ENCODE data around the gene MCOLN1.
"Not testable (repeated sequence)": the region's sequence is repeated elsewhere in the genome, so short reads cannot be mapped to it uniquely, and the experiment has no call there.

The MCOLN1 gene

DNA sequence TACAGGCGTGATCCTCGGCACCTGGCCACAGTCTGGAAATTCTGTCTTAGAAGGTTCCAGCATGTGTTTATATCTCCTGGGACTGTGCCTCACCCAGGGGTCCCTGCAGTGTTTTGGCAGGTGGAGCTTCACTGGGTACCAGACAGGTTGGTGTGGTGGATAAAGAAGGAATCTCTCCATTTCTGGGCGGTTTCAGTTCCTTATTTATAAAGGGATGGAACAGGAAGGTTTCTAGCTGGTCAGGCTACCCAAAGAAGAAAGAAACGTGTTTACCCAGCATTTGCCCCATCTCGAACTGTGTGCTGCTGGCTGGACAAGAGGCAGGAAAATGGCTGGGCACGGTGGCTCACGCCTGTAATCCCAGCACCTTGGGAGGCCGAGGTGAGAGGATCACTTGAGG is 22.9 kb downstream of the MCOLN1 start:
- DNase-seq = no peak

DNA sequence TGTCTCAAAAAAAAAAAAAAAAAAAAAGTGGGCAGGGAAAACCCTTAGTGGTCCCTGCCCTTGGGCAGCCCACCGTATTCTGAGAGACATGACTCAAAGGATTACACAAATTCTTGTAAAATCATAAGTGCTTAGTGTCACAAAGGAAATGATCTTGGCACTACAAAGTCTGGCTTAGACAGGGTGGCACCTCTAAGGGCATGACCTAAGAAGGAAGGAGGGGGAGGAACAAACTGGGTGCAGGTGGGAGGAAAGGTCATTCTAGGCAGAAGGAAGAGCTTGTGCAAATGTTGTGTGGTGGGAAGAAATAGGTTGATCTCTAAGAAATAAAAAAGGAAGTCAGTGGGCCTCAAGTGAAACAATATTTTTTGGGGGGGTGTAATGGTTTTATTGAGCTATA is 23.5 kb downstream of the MCOLN1 start:
- DNase-seq = no peak

DNA sequence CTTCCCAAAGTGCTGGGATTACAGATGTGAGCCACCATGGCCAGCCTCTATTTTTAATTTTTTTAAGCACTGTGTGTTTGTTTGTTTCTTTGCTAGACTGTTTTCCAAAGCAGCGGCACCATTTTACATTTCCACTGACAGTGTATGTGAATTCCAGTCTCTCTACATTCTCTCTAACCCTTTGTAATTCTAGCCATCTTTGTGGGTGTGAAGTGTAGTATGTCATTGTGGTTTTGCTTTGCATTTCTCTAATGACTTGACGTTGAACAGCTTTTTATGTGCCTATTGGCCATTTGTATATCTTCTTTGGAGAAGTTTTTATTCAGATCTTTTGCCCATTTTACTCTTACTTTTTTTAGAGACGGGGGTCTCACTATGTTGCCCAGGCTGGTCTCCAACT is 24.7 kb downstream of the MCOLN1 start:
- DNase-seq = no peak

DNA sequence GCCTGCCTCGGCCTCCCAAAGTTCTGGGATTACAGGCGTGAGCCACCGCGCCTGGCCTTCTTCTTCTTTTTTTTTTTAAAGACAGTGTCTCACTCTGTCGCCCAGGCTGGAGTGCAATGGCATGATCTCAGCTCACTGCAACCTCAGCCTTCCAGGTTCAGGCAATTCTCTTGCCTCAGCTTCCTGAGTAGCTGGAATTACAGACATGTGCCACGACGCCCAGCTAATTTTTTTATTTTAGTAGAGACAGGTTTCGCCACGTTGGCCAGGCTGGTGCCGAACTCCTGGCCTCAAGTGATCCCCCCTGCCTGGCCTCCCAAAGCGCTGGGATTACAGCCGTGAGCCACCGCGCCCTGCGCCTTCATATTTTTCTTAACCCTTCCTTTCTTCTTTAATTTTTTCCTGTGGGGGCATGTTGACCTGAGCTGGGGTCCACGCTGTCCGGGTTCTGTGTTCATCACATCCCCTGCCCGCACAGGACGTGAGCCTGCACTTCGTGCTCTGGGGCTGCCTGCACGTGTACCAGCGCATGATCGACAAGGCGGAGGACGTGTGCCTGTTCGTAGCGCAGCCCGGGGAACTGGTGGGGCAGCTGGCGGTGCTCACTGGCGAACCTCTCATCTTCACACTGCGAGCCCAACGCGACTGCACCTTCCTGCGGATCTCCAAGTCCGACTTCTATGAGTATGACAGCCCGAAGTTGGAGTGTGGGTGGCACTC is 27.2 kb downstream of the MCOLN1 start:
- DNase-seq = no peak

DNA sequence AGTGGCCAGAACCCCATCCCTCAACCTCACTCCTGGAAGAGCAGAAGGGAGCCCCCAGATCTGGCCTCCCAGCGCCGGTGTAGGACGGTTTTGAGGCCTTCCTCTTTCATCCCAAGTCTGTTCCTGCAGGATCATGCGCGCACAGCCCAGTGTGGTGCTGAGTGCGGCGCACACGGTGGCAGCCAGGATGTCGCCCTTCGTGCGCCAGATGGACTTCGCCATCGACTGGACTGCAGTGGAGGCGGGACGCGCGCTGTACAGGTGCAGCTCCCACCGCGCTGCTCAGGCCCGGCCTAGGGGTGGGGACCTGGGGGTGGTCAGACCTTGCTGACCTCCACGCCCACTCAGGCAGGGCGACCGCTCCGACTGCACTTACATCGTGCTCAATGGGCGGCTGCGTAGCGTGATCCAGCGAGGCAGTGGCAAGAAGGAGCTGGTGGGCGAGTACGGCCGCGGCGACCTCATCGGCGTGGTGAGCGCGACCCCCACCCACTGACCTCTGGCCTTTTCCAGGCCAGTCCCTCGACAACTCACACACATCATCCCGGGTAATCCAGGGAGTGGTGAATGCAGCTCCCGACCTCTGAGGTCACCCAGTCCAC is 27.8 kb downstream of the MCOLN1 start:
- DNase-seq = no peak

DNA sequence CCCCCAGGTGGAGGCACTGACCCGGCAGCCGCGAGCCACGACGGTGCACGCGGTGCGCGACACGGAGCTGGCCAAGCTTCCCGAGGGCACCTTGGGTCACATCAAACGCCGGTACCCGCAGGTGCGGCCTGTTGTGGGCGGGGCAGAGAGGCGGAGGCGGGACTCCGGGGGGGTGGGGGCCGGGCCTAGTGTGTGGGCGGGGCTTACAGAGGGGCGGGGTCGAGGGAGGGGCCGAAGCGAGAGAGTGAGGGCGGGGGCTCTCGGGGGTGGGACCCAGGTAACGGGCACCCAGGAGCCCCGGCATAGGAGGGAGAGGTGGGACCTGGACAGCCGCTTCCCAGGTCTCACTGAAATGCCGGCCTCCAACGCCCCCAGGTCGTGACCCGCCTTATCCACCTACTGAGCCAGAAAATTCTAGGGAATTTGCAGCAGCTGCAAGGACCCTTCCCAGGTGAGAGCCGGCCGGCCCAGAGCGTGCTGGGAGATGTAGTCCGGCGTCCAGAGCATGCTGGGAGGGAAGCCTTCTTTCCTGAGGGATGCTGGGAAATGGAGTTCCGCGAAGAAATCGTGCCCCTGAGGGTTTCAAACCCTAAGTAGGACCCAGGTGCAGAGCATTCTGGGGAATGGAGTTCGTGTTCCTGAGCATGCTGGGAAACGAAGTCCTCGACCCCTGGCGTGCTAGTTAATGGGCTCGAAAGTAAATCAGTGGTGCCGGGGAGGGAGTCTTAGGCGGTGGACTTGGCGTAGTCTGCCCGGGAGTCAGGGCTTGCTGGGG is 28.8 kb downstream of the MCOLN1 start:
- DNase-seq = peak; percentile 75 to 86

DNA sequence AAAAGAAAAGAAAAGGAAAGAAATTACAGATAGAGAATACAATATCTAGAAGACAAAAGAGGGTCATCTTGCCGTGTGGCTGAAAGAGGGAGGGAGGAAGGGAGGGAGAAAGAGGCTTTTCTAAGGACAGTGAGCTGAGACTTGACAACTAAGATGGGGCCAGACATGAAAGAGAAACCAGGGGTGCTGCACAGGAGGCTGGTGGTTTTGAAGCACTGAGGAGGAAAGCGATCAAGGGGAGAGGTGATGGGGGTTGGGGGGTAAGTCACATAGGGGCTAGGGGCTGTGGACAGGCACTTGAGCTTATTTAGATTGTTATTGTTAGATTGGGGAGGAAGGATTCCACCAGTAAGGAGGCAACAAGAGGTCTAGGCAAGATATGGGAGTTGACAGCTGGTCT is 30.4 kb downstream of the MCOLN1 start:
- DNase-seq = no peak

DNA sequence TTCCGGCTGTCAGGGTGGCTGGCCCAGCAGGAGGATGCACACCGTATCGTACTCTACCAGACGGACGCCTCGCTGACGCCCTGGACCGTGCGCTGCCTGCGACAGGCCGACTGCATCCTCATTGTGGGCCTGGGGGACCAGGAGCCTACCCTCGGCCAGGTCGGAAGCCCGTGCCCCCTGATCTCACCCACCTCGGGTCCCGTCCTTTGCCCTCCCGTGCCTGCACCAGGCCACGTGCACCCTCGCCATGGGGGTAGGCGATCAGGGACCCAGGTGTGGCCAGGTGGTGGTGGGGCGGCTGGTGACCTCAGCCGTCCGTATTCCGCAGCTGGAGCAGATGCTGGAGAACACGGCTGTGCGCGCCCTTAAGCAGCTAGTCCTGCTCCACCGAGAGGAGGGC is 32.1 kb downstream of the MCOLN1 start:
- no peak for DNase-seq

DNA sequence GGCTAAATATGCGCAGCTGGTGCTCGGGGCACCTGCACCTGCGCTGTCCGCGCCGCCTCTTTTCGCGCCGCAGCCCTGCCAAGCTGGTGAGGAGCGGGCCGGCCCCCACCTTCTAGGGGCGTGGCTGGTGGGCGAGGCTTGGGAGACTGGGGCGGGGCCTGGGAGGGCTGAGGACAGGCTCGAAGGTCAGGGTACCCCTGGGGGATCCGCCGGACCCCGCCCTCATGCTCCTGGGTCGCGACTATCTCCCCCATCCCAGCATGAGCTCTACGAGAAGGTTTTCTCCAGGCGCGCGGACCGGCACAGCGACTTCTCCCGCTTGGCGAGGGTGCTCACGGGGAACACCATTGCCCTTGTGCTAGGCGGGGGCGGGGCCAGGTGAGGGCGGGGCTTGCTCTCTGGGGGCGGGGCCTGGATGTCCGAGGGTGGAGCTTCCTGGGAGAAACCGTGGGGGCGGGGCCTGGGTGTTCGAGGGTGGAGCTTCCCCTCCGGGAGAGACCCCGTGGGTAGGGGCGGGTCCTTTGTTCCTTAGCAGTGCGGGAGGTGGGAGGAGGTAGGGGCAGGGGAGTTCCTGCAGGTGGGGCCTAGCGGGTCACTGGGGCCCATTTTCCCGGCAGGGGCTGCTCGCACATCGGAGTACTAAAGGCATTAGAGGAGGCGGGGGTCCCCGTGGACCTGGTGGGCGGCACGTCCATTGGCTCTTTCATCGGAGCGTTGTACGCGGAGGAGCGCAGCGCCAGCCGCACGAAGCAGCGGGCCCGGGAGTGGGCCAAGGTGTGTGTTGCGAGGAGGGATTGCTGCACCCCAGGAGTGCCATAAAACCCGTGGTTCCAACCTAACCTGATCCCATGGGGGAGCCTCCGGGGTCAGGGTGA is 32.8 kb downstream of the MCOLN1 start:
- DNase-seq = no peak

DNA sequence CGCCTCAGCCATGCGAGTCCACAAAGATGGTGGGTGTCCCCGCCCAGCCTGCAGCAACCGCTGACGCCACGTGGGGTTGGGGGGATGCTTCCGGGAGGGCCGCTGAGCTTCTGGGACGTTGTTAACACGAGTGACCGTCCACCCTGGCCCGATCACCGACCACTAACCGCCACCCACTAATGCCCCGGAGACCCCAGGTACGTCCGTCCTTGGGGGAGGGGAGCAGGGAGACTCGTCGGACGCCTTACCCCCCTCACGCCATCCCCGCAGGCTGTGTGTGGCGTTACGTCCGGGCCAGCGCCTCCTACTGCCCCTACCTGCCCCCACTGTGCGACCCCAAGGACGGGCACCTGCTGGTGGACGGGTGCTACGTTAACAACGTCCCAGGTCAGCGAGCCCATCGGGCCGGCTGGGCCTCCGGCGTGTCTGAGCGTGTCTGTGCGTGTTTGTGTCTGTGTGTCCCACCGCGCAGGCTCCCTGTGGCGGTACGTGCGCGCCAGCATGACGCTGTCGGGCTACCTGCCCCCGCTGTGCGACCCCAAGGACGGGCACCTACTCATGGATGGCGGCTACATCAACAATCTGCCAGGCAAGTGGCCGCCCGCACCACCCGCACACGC is 34.4 kb downstream of the MCOLN1 start:
- no peak for DNase-seq

DNA sequence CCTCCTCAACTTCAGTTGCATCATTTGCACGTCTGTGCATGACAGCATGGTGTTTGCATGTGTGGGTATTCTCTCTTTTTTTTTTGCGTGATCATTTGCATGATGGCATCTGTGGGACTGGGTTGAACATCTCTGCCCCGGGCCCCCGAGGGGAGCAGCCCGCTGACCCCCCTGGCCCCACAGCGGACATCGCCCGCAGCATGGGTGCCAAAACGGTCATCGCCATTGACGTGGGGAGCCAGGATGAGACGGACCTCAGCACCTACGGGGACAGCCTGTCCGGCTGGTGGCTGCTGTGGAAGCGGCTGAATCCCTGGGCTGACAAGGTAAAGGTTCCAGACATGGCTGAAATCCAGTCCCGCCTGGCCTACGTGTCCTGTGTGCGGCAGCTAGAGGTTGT is 36.2 kb downstream of the MCOLN1 start:
- no peak for DNase-seq

DNA sequence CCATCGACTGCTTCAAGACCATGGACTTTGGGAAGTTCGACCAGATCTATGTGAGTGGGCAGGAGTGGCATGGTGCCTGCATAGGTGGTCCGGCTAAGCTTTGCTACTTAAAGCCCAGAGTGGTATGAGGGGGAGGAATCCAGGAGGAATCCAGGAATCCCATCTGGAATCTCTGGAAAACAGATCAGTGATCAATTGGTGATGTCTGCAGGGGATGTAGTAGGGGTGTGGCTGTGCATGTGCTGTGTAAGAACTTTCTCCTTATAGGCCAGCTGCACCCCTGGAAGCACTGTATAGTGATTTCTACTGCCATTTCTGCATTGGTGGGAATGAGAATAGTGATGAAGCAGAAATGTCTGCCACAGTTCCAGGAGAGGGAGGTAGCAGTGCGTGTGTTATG is 36.7 kb downstream of the MCOLN1 start:
- DNase-seq = no peak

DNA sequence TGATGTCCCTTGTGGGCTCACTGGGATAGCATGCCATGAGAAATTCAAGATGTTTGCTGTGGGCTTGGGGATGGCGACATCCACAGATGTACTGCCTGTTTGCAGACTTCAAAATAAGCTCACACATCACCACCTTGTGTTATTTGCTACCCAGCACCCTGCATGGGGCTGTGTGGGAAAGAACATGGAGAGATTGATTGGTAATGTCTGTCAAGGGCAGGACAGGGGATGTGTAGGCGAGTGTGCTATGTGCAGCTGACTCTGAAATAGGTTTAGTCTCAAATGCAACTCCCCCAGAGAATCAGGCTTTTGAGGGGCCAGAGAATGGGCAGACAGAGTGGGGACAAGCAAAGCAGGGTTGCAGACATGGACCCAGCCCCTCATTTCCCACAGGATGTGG is 37.8 kb downstream of the MCOLN1 start:
- DNase-seq = no peak

DNA sequence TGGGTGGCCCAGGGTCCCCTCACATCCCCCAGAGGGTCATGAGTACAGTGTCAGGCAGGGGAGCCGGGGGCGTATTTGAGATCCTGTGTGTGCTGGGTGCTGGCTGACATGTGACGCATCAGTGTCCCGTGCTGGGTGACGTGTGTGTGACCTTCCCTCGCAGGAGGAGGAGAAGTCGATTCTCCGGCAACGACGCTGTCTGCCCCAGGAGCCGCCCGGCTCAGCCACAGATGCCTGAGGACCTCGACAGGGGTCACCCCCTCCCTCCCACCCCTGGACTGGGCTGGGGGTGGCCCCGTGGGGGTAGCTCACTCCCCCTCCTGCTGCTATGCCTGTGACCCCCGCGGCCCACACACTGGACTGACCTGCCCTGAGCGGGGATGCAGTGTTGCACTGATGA is 38.9 kb downstream of the MCOLN1 start:
- DNase-seq = no peak

DNA sequence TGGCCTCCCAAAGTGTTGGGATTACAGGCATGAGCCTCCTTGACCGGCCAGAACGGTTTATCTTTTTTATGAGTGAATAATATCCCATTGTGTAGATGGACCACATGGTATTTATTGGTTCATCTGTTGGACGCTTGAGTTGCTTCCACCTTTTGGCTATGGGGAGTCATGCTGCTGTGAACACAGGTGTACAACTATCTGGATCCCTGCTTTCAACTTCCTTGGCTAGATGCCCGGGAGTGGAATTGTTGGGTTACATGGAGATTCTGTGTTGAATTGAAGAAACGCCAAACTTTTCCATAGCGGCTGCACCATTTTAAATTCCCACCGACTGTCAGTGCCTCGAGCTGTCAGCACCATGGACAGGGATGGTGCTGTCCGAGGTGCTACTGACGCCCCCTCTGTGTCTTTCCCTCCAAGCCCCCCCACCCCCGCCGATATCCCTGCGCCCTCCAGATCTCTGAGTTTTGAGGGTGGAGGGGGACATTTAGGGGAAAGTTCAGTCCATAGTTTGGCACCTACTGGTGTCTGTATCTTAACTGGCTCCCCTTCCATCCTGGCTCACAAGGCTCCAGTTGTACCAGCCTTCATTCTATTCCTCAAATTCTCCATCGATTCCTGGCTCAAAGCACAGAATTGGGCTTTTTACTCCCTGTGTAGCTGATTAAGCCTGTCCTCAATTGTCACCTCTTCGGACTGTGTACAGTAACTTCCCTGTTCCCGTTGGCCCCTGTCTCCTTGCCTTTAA is 40.4 kb downstream of the MCOLN1 start:
- DNase-seq = no peak

DNA sequence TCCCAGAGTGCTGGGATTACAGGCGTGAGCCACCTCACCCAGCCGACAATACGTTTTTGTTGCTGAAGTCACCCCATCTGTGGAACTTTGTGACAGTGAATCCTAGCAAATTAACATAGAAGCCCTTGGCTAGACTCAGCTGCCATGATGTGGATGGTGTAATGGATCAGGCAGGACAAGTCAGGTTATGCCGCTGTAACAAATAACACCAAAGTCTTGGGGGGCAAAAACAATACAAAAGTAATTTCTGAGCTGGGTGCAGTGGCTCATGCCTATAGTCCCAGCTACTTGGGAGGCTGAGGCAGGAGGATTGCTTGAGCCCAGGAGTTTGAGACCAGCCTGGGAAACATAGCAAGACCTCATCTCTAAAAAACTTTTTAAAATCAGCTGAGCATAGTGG is 42.4 kb downstream of the MCOLN1 start:
- DNase-seq = no peak

DNA sequence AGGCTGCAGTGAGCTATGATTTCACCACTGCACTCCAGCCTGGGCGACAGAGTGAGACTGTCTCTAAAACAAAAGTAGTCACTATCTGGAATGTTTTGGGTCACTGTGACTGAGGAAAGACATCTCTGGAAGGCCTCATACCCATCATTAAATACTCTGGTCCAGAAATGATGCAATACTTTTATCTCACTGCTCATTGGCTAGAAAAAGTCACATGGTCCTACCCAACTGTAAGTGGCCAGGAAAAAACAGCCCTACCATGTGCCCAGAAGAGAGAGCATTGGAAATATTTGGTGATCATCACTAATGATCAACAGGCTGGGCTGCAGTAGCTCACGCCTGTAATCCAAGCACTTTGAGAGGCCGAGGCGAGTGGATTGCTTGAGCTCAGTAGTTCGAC is 42.9 kb downstream of the MCOLN1 start:
- no peak for DNase-seq

DNA sequence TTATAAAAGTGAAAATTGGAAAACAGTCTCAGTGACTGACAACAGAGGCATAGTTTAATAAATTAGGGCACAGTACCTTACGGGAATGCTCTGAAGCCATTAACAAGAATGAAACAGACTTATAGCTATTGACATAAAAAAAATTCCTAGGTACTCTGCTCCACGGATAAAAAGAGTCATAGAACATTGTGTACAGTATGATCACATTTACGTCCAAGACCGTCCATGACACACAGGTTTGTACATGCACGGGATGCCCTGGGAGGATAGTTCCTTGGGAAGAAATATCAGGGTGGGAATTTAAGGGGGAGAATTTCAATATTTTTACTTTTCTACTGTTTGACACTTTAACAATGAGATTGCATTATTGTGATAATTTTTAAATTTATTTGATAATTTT is 48.3 kb downstream of the MCOLN1 start:
- no peak for DNase-seq

DNA sequence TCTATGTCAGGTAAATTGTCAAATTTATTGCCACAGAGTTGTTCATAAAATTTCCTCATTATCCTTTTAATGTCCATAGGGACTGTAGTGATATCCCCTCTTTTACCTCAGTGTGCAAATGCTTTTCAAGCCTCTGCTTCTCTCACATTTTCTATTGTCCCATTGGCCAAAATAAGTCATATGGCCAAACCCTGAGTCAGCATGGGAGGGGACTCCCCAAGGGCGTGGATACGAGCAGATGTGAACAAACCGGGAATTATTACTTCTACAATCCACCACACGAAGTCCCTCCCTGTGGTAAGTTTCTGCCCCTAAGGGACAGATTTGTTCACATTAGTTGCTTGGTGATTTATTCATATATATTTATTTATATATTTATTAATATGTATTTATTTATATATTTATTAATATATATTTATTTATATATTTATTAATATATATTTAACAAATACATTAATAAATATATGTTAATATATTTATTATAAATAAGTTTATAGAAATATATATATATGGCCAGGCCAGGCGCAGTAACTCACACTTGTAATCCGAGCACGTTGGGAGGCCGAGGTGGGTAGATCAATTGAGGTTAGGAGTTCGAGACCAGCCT is 53.1 kb downstream of the MCOLN1 start:
- peak in 1 of 2 experiments; percentile 22 for DNase-seq

DNA sequence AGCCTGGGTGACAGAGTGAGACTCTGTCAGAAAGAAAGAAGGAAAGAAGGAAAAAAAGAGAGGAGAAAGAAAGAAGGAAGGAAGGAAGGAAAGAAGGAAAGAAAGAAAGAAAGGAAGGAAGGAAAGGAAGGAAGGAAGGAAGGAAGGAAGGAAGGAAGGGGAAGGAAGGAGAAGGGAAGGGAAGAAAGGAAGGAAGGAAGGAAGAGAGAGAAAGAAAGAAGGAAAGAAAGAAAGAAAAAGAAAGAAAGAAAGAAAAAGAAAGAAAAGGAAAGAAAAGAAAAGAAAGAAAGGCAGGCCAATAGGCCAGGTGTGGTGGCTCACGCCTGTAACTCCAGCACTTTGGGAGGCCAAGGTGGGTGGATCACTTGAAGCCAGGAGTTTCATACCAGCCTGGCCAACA is 55.0 kb downstream of the MCOLN1 start:
- not testable (repeated sequence) for DNase-seq

DNA sequence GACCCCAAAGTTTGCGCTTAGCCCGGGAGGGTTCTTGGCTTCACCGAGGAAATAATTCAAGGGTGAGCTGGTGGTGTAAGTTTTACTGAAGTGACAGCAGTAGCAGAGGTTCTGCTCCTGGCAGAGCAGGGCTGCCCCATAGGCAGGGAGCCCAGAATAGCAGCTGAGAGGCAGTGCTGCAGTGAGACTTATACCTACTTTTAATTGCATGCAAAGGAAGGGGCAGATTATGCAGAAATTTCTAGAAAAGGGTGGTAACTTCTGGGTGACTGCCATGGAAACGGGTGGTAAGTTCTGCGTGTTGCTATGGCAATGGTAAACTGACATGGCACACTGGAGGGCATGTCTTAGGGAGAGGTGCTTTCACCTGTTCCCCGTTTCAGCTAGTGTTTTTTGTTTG is 55.7 kb downstream of the MCOLN1 start:
- DNase-seq = no peak

DNA sequence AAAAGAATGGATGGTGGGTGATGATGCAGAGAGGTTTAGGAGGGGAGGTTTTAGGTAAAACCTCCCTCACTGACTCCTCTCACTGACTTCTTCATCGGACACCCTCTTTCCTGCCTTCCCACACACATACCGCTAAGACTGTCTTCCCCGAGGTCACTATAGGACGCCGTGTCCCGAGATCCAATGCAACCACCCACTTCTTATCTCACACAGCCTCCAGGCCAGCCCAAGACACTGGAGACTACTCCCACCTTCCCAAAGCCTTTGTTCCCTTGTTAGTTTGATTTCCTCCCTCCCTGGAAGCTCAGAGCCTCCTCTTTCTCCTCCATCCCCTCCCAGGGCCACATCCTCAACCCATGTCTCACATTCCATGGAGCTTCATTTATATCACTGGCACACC is 56.8 kb downstream of the MCOLN1 start:
- no peak for DNase-seq

Data from NCI-H524 (cell line).